IMR-90 (cell line): Measurements from ENCODE around the gene CHMP6. TPM values are rescaled to one million over a fixed set of nuclear protein-coding genes. Genes with fewer than 3 reads are reported as not detected.

Experiments used
- ATAC-seq: fragments of 200-7000 bp; cut with Tn5 transposase; 2 replicates; pipeline ENCODE4 v1.9.1; 2020; ENCODE audit warnings: low read depth, mild to moderate bottlenecking, moderate library complexity
- BruUV-seq: library from RNA; stranded (reverse); fragments of 400-500 nt; replicated peaks from 2 replicates; lab custom pipeline; 2021; lab: Mats Ljungman, UMichigan
- CTCF ChIA-PET: fragments of 300-600 bp; formaldehyde crosslinking; extraction: SDS; loops from one replicate; lab custom pipeline; 2021; ENCODE audit warnings: antibody characterized with exemption; lab: Yijun Ruan, JAX
- POLR2A ChIA-PET: fragments of 300-600 bp; sonication (Branson Sonifier 250); formaldehyde crosslinking; loops from one replicate; lab custom pipeline; 2022; ENCODE audit warnings: antibody characterized with exemption; ENCODE audit not compliant: unreplicated experiment; lab: Charles Lee
- DNase-seq: peaks from one replicate; pipeline ENCODE4 v3.0.0; 2013
- H2AFZ ChIP-seq: replicated peaks from 2 replicates; pipeline ENCODE3; 2013; ENCODE audit warnings: low read length, mild to moderate bottlenecking; ENCODE audit not compliant: poor library complexity
- H2AK5ac ChIP-seq: 2 replicates; pipeline ENCODE4 v1.6.1; 2013; ENCODE audit warnings: low read depth, low read length, inconsistent platforms
- H2AK9ac ChIP-seq: replicated peaks from 2 replicates; pipeline ENCODE3; 2013; ENCODE audit warnings: mild to moderate bottlenecking, low read depth, low read length, moderate library complexity; ENCODE audit not compliant: poor library complexity
- H2BK120ac ChIP-seq: 2 replicates; pipeline ENCODE4 v1.6.1; 2013; ENCODE audit warnings: low read depth, low read length, inconsistent platforms
- H2BK15ac ChIP-seq: 3 replicates; pipeline ENCODE4 v1.6.1; 2013; ENCODE audit warnings: low read depth, low read length, inconsistent platforms
- H2BK20ac ChIP-seq: 2 replicates; pipeline ENCODE4 v1.6.1; 2013; ENCODE audit warnings: low read depth, mild to moderate bottlenecking, inconsistent platforms, low read length, moderate library complexity
- H2BK5ac ChIP-seq: 2 replicates; pipeline ENCODE4 v1.6.1; 2013; ENCODE audit warnings: mild to moderate bottlenecking, low read depth, low read length, inconsistent platforms; ENCODE audit not compliant: poor library complexity, severe bottlenecking
- H3K14ac ChIP-seq: replicated peaks from 2 replicates; pipeline ENCODE4 v1.6.1; 2013; ENCODE audit warnings: low read depth, low read length, inconsistent platforms
- H3K18ac ChIP-seq: 2 replicates; pipeline ENCODE4 v1.6.1; 2013; ENCODE audit warnings: low read depth, low read length, control low read depth
- H3K23ac ChIP-seq: 2 replicates; pipeline ENCODE4 v1.6.1; 2013; ENCODE audit warnings: low read depth, low read length, inconsistent platforms
- H3K27ac ChIP-seq: 2 replicates; pipeline ENCODE4 v1.5.1; 2013; ENCODE audit warnings: mild to moderate bottlenecking, control low read depth, low read length; ENCODE audit not compliant: insufficient read depth
- H3K27me3 ChIP-seq: 2 replicates; pipeline ENCODE4 v1.6.1; 2013; ENCODE audit warnings: low read length; ENCODE audit not compliant: control insufficient read depth, insufficient read depth
- H3K36me3 ChIP-seq: 2 replicates; pipeline ENCODE4 v1.6.1; 2013; ENCODE audit warnings: low read length, mixed read lengths; ENCODE audit not compliant: control insufficient read depth, insufficient read depth
- H3K4ac ChIP-seq: 2 replicates; pipeline ENCODE4 v1.6.1; 2013; ENCODE audit warnings: low read depth, low read length, inconsistent platforms
- H3K4me1 ChIP-seq: 2 replicates; pipeline ENCODE4 v1.6.1; 2013; ENCODE audit warnings: low read length, mixed read lengths; ENCODE audit not compliant: control insufficient read depth, insufficient read depth
- H3K4me2 ChIP-seq: 2 replicates; pipeline ENCODE4 v1.6.1; 2013; ENCODE audit warnings: low read depth, mild to moderate bottlenecking, control low read depth, low read length, moderate library complexity
- H3K4me3 ChIP-seq: 2 replicates; pipeline ENCODE4 v1.5.1; 2013; ENCODE audit warnings: low read depth, mild to moderate bottlenecking, control low read depth, low read length, moderate library complexity; ENCODE audit not compliant: insufficient read depth
- H3K56ac ChIP-seq: 2 replicates; pipeline ENCODE4 v1.6.1; 2013; ENCODE audit warnings: low read length, inconsistent platforms; ENCODE audit not compliant: insufficient read depth; ENCODE audit errors: extremely low read depth
- H3K79me1 ChIP-seq, 2 experiments: 2 replicates each; pipeline ENCODE4 v1.6.1; 2013; ENCODE audit warnings: low read length in 2 of 2, inconsistent platforms in 1 of 2, low read depth in 1 of 2
- H3K9ac ChIP-seq: 2 replicates; pipeline ENCODE4 v1.6.1; 2013; ENCODE audit warnings: low read depth, low read length, control low read depth
- H3K9me1 ChIP-seq: 2 replicates; pipeline ENCODE4 v1.6.1; 2013; ENCODE audit warnings: low read length, inconsistent platforms; ENCODE audit not compliant: insufficient read depth
- H3K9me3 ChIP-seq: 2 replicates; pipeline ENCODE4 v1.6.1; 2013; ENCODE audit warnings: low read length; ENCODE audit not compliant: control insufficient read depth, insufficient read depth
- H4K20me1 ChIP-seq: 2 replicates; pipeline ENCODE4 v1.6.1; 2013; ENCODE audit warnings: low read length, inconsistent platforms; ENCODE audit not compliant: insufficient read depth
- H4K5ac ChIP-seq: 2 replicates; pipeline ENCODE4 v1.6.1; 2013; ENCODE audit warnings: mild to moderate bottlenecking, low read depth, low read length, control low read depth
- H4K8ac ChIP-seq, 2 experiments: 2 replicates each; pipeline ENCODE4 v1.6.1; 2013; ENCODE audit warnings: low read depth in 2 of 2, low read length in 2 of 2, control low read depth in 1 of 2, inconsistent platforms in 1 of 2
- H4K91ac ChIP-seq: 2 replicates; pipeline ENCODE4 v1.6.1; 2013; ENCODE audit warnings: low read depth, low read length, inconsistent platforms; ENCODE audit not compliant: insufficient read depth
- CEBPB ChIP-seq: IDR thresholded peaks from 2 replicates; pipeline ENCODE4 v1.6.1; 2012; ENCODE audit warnings: low read depth, low read length, improper control_type of control experiment
- CHD1 ChIP-seq: IDR thresholded peaks from 2 replicates; pipeline ENCODE4 v1.6.1; 2012; ENCODE audit warnings: low read depth, low read length, improper control_type of control experiment
- MXI1 ChIP-seq: IDR thresholded peaks from 2 replicates; pipeline ENCODE4 v1.6.1; 2012; ENCODE audit warnings: low read depth, mild to moderate bottlenecking, low read length, moderate library complexity, borderline replicate concordance
- NFE2L2 ChIP-seq: fragments of 150-350 bp; IDR thresholded peaks from 2 replicates; pipeline ENCODE4 v1.6.1; 2016; ENCODE audit warnings: low read depth, mild to moderate bottlenecking, low read length
- RAD21 ChIP-seq: IDR thresholded peaks from 2 replicates; pipeline ENCODE4 v1.6.1; 2012; ENCODE audit warnings: low read length, improper control_type of control experiment
- RFX5 ChIP-seq: IDR thresholded peaks from 2 replicates; pipeline ENCODE4 v1.8.0; 2012; ENCODE audit warnings: low read depth, mild to moderate bottlenecking, low read length, moderate library complexity
- SMC3 ChIP-seq: fragments of 150-350 bp; IDR thresholded peaks from 2 replicates; pipeline ENCODE4 v1.6.1; 2016; ENCODE audit warnings: low read depth, mild to moderate bottlenecking, antibody characterized with exemption, low read length, moderate library complexity
- WGBS, 2 experiments: methylation state at CpG; one replicate each; pipeline versions ENCODE4 v1.1.5 to v1.1.7; 2013; ENCODE audit warnings: missing lambda C conversion rate in 2 of 2; ENCODE audit not compliant: insufficient read length in 1 of 2; ENCODE audit errors: extremely low coverage in 2 of 2; 5-methylcytosine and 5-hydroxymethylcytosine counted together
- dilution Hi-C: fragments of 300-500 bp; cut with HindIII; formaldehyde crosslinking; loops from one replicate; pipeline ENCODE4 v1.14.3; 2018; ENCODE audit warnings: low sequenced_read_pairs; ENCODE audit not compliant: unreplicated experiment
- in situ Hi-C: fragments of 300-500 bp; cut with MboI; formaldehyde crosslinking; loops from 3 replicates; pipeline ENCODE4 v1.14.3; 2019; ENCODE audit warnings: low sequenced_read_pairs, inconsistent platforms, mixed read lengths
- intact Hi-C: fragments of 100-400 bp; cut with micrococcal nuclease; formaldehyde crosslinking; loops from 2 replicates; pipeline ENCODE4 v1.10.0; 2022
- polyA plus RNA-seq, 3 experiments: library from polyadenylated mRNA; depleted of rRNA; stranded (reverse); fragments of >200 nt; gene quantifications; 2 replicates each; pipeline ENCODE4 v1.2.3, GENCODE V29; 2012; ENCODE audit warnings: low replicate concordance in 1 of 3
- total RNA-seq: library from RNA; depleted of rRNA; stranded (reverse); fragments of >200 nt; gene quantifications from 2 replicates; pipeline ENCODE4 v1.2.3, GENCODE V29; 2012

The CHMP6 gene
- total and polyA plus RNA-seq, 2 of the 4 experiments (the other 2 are of a cell fraction), result 5.0 to 40.3 TPM

DNA sequence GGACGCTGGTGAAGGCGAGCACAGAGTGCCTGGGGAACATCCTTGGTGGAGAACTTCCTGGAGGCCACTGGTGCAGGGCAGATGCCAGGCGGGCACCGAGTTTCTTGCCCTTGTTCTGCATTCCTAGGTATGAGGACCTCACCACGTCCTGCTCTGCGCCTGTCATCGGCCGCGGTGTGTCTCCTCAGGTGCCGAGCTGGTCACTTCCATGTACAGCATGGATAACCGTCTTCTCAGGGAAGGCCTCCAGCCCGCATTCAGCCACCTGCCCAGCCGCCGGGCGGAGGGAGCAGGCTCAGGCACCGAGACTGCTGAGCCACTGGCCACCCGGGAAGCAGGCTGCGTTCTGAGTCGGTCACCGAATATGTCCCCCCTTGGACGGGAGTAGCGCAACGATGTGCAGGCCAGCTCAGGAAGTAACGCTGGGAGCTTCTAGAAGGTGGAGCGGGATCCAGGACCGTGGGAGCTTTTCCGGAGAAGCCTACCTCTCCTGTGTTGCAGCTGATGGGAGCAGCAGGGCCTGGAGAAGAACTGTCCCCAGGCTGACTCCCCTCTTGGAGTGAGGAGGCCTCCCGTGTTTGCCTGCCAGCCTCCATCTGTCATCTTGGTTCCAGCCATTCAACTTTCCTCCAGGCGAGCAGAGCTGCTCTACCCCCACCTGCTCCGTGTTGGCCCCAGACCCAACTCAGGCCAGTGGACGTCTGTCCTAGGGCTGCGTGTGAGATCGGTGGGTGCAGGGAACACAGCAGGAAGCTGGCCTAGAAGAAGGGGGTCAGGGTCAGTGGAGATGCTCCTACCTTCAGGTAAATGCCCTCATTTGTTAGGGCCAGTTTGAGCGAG lies 41.2 kb downstream of the CHMP6 start (continued):
- TF ChIP-seq CHD1 (no peak), RFX5 (no peak)

- H3K9ac ChIP-seq, result peak overlapping the region; percentile 71
- intact Hi-C loops, result loop anchor here (1.0 kb wide), 1 partner anchor 68 kb away; no protein-coding TSS in a partner anchor
- no peak for DNase-seq
- H3K4ac ChIP-seq, result peak overlapping the region; percentile 48
- peak overlapping the region; percentile 84 for H3K4me3 ChIP-seq
- H4K91ac ChIP-seq, result no peak overlapping the region
- H3K4me1 ChIP-seq, result peaks cover 5% of the 10 kb centered on the region
- ChIA-PET CTCF (interaction anchor here (0.5 kb wide), 1 partner anchor 184 kb away, joined by 3 read pairs; no protein-coding TSS in a partner anchor), POLR2A (no interaction called here)
- no peaks in the 10 kb centered on the region for H3K9me1 ChIP-seq
- no peak overlapping the region for H3K18ac ChIP-seq
- no peak overlapping the region for H2BK15ac ChIP-seq
- no peak for TF ChIP-seq NFE2L2
- 0 out of 2 replicates have a peak, but pooled peaks have one; percentile 3 for TF ChIP-seq CEBPB
- TF ChIP-seq SMC3, result no peak
- no peak for TF ChIP-seq RAD21
- no peak for TF ChIP-seq MXI1
- peak overlapping the region; percentile 98 for H3K4me2 ChIP-seq
- no peak overlapping the region for H4K8ac ChIP-seq
- ATAC-seq, result no peak
- WGBS, 2 experiments, result 9% methylated on average over 7 of the region's 22 CpGs; no CpG with 5 or more reads in 1 of the 2 experiments
- H3K23ac ChIP-seq, result peak overlapping the region; percentile 86; the same call in 1 of the 2 replicates
- H4K20me1 ChIP-seq, result peaks cover 20% of the 10 kb centered on the region
- H3K9me3 ChIP-seq, result no peaks in the 10 kb centered on the region
- H3K36me3 ChIP-seq, result peaks cover 15% of the 10 kb centered on the region; the same call in 1 of the 2 replicates
- H3K27ac ChIP-seq, result peak overlapping the region; percentile 7; the same call in 1 of the 2 replicates
- H2AFZ ChIP-seq, result peak overlapping the region; percentile 85
- no peak overlapping the region for H2BK5ac ChIP-seq
- H2BK20ac ChIP-seq, result no peak overlapping the region
- H4K5ac ChIP-seq, result no peak overlapping the region
- H2AK9ac ChIP-seq, result peak overlapping the region; percentile 91
- BruUV-seq, result no TSS peak
- peak overlapping the region; percentile 49; the same call in 1 of the 2 replicates for H2AK5ac ChIP-seq
- dilution Hi-C loops, result no loop called here
- in situ Hi-C loops, result loop anchor here (5.0 kb wide), 1 partner anchor 64 kb away; no protein-coding TSS in a partner anchor
- no peak overlapping the region for H2BK120ac ChIP-seq
- H3K79me1 ChIP-seq, result peaks cover 7 to 36% of the 10 kb centered on the region in 2 experiments
- peak overlapping the region; percentile 87 for H3K14ac ChIP-seq
- H3K27me3 ChIP-seq, result no peaks in the 10 kb centered on the region
- H3K56ac ChIP-seq, result no peak overlapping the region
Measured at GRCh38 chr17:81033535-81034167, 42.0 kb downstream of the CHMP6 start.
